ENCODE measurements around the gene MRPL24. TPM values are rescaled to one million over a fixed set of nuclear protein-coding genes. Genes with fewer than 3 reads are reported as not detected.

MRPL24 gene
- total and polyA plus RNA-seq, 2 of the 13 experiments (the other 11 are each of a cell fraction or from before 2014, with no cell fraction given): 38.1 to 42.9 TPM

GRCh38 chr1:156740741-156741480 is at the start of gene MRPL24 (continued):
- TF ChIP-seq NR0B2 (CRISPR knock-in tag; IDR thresholded peaks at IDR 0.05) (0 out of 2 replicates have a peak, but pooled peaks have one; percentile 42), HHEX (CRISPR knock-in tag; IDR thresholded peaks at IDR 0.05) (no peak), KLF13 (CRISPR knock-in tag; IDR thresholded peaks at IDR 0.05) (no peak), CSRNP1 (CRISPR knock-in tag; IDR thresholded peaks at IDR 0.05) (peak; percentile 88), FOXO4 (CRISPR knock-in tag; conservative IDR thresholded peaks at IDR 0.05) (0 out of 2 replicates have a peak, but pooled peaks have one; percentile 43), ZNF563 (CRISPR knock-in tag; IDR thresholded peaks at IDR 0.05) (peak; percentile 78), PRDM4 (CRISPR knock-in tag; IDR thresholded peaks at IDR 0.05; ENCODE audit: borderline replicate concordance) (no peak), KDM5A (IDR thresholded peaks at IDR 0.05; ENCODE audit: borderline replicate concordance, low read length) (peak; percentile 84; the same call in 1 of the 2 replicates), MAFK (conservative IDR thresholded peaks at IDR 0.05 in 1 of 2, IDR thresholded peaks at IDR 0.05 in 1 of 2; ENCODE audit: low read length in 2 of 2) (no peak), ZBTB3 (CRISPR knock-in tag; IDR thresholded peaks at IDR 0.05; ENCODE audit: borderline replicate concordance, low read depth) (peak; percentile 77; the same call in 1 of the 2 replicates), SMARCC2 (IDR thresholded peaks at IDR 0.05) (no peak), FOXA3 (CRISPR knock-in tag; IDR thresholded peaks at IDR 0.05) (peak; percentile 61; the same call in 1 of the 2 replicates), CBX5 (CRISPR knock-in tag; IDR thresholded peaks at IDR 0.05; ENCODE audit: borderline replicate concordance) (peak; percentile 69), ZNF788 (CRISPR knock-in tag; IDR thresholded peaks at IDR 0.05; ENCODE audit: borderline replicate concordance) (peak; percentile 92), IRF1 (CRISPR knock-in tag; IDR thresholded peaks at IDR 0.05; ENCODE audit: low read depth) (no peak; the same call in 1 of the 2 replicates), CENPT (CRISPR knock-in tag; IDR thresholded peaks at IDR 0.05; ENCODE audit: low read depth) (no peak), ZSCAN21 (CRISPR knock-in tag; IDR thresholded peaks at IDR 0.05; ENCODE audit: borderline replicate concordance) (no peak; the same call in 1 of the 2 replicates), SMC3 (IDR thresholded peaks at IDR 0.05; ENCODE audit: low read length) (no peak), ZNF83 (CRISPR knock-in tag; IDR thresholded peaks at IDR 0.05; ENCODE audit: borderline replicate concordance) (no peak; the same call in 1 of the 2 replicates), ATRX (CRISPR knock-in tag; IDR thresholded peaks at IDR 0.05; ENCODE audit: borderline replicate concordance) (no peak), ZMYM3 (CRISPR knock-in tag; IDR thresholded peaks at IDR 0.05) (no peak; the same call in 1 of the 2 replicates), SAP130 (CRISPR knock-in tag; IDR thresholded peaks at IDR 0.05; ENCODE audit: low read depth) (peak; percentile 98)

All from HepG2 (cell line).